Endothelial cell (in vitro differentiated cells): Measurements from ENCODE around the gene GGA2. TPM values are rescaled to one million over a fixed set of nuclear protein-coding genes. Genes with fewer than 3 reads are reported as not detected.
"Not testable (repeated sequence)": the region's sequence is repeated elsewhere in the genome, so short reads cannot be mapped to it uniquely, and the experiment has no call there.

ENCODE experiments used
- DNase-seq: peaks from one replicate; pipeline ENCODE4 v3.0.0; 2021; ENCODE audit warnings: low spot score
- H3K27ac Mint-ChIP-seq: one replicate; pipeline ENCODE4 v1.8.0; 2021; ENCODE audit warnings: mixed read lengths, inconsistent platforms; ENCODE audit not compliant: unreplicated experiment
- H3K27me3 Mint-ChIP-seq: one replicate; pipeline ENCODE4 v1.8.0; 2021; ENCODE audit warnings: mild to moderate bottlenecking, moderate library complexity, mixed read lengths, inconsistent platforms; ENCODE audit not compliant: unreplicated experiment
- H3K36me3 Mint-ChIP-seq: one replicate; pipeline ENCODE4 v1.8.0; 2021; ENCODE audit warnings: mild to moderate bottlenecking, low read depth, mixed read lengths, inconsistent platforms; ENCODE audit not compliant: unreplicated experiment
- H3K4me1 Mint-ChIP-seq: one replicate; pipeline ENCODE4 v1.8.0; 2021; ENCODE audit warnings: mild to moderate bottlenecking, mixed read lengths, inconsistent platforms; ENCODE audit not compliant: unreplicated experiment
- H3K4me3 Mint-ChIP-seq: one replicate; pipeline ENCODE4 v1.8.0; 2021; ENCODE audit warnings: mild to moderate bottlenecking, mixed read lengths, inconsistent platforms; ENCODE audit not compliant: unreplicated experiment
- H3K9me3 Mint-ChIP-seq: one replicate; pipeline ENCODE4 v1.8.0; 2021; ENCODE audit warnings: mixed read lengths, inconsistent platforms; ENCODE audit not compliant: unreplicated experiment
- CTCF ChIP-seq: fragments of 200-600 bp; sonication (generic); IDR thresholded peaks from one replicate; pipeline ENCODE4 v1.5.0; 2021; ENCODE audit warnings: antibody characterized with exemption; ENCODE audit not compliant: unreplicated experiment
- total RNA-seq: library from RNA; stranded (reverse); fragmentation: NEBNext Ultra II Directional; extraction: Animal tissue kit (Norgen Biotek cat#: 25700); gene quantifications from one replicate; pipeline ENCODE4 v1.2.1, GENCODE V29; 2021; ENCODE audit not compliant: unreplicated experiment

GGA2 gene
- total RNA-seq, 1 donor from 2014 or later: 65.1 TPM

DNA sequence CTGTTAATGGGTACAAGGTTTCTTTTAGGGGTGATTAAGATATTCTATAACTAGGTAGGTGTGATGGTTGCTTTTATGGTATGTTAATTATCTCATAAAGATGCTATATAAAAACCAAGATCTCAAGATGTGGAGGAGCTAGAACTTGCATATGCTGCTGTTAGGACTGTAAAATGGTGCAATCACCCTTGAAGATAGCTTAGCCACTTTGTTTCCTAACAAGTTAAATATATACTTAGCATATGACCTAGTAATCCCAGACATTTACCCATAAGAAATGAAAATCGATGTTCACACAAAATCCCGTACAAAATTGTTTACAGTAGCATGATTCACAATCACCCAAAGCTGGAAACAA lies 25.1 kb downstream of the GGA2 start:
- no peak for DNase-seq
- TF ChIP-seq CTCF: no peak
- no peaks in the 10 kb centered on the region for H3K9me3 Mint-ChIP-seq
- no peaks in the 10 kb centered on the region for H3K4me1 Mint-ChIP-seq
- H3K4me3 Mint-ChIP-seq: no peak overlapping the region
- peaks cover 36% of the 10 kb centered on the region for H3K36me3 Mint-ChIP-seq
- no peak overlapping the region for H3K27ac Mint-ChIP-seq
- H3K27me3 Mint-ChIP-seq: peaks cover 5% of the 10 kb centered on the region

- Mint-ChIP-seq H3K4me3 (no peak overlapping the region), H3K27me3 (peaks cover 5% of the 10 kb centered on the region), H3K4me1 (no peaks in the 10 kb centered on the region), H3K27ac (no peak overlapping the region), H3K36me3 (peaks cover 37% of the 10 kb centered on the region), H3K9me3 (no peaks in the 10 kb centered on the region)
- no peak for DNase-seq
- no peak for TF ChIP-seq CTCF
Observed at GRCh38 chr16:23484510-23485256, 25.6 kb downstream of the GGA2 start.

GRCh38 chr16:23483492-23483891 lies 26.8 kb downstream of the GGA2 start:
- peaks cover 12% of the 10 kb centered on the region for H3K27me3 Mint-ChIP-seq
- not testable (repeated sequence) for H3K27ac Mint-ChIP-seq, H3K4me1 Mint-ChIP-seq, H3K9me3 Mint-ChIP-seq, DNase-seq
- H3K36me3 Mint-ChIP-seq: peaks cover 49% of the 10 kb centered on the region
- peak overlapping the region; percentile 39 for H3K4me3 Mint-ChIP-seq

DNA sequence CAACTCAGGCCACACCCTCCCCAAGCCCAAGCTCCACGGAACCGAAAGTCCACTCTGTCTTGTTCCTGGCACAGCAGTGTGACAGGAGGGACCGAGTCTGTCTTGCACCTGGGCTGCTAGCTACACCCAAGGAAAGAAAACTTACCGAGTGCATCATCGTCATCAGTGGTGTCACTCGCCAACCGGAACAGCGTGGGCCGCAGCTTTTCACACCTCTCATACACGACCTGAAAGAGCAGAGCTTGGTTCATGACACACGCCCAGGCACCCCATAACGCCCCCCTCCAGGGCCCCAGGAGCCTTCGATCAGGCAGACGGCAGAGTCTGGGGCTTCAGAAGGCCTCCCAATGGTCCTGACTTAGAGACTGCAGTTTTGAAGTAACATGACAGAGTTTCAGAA lies 27.5 kb downstream of the GGA2 start:
- no peaks in the 10 kb centered on the region for H3K9me3 Mint-ChIP-seq
- peaks cover 12% of the 10 kb centered on the region for H3K27me3 Mint-ChIP-seq
- H3K36me3 Mint-ChIP-seq: peaks cover 52% of the 10 kb centered on the region
- H3K4me3 Mint-ChIP-seq: no peak overlapping the region
- no peaks in the 10 kb centered on the region for H3K4me1 Mint-ChIP-seq
- TF ChIP-seq CTCF: no peak
- DNase-seq: no peak
- H3K27ac Mint-ChIP-seq: no peak overlapping the region

- Mint-ChIP-seq H3K36me3 (peaks cover 41% of the 10 kb centered on the region), H3K9me3 (no peaks in the 10 kb centered on the region), H3K27me3 (peaks cover 9% of the 10 kb centered on the region), H3K27ac (no peak overlapping the region), H3K4me3 (peak overlapping the region; percentile 42), H3K4me1 (no peaks in the 10 kb centered on the region)
- no peak for TF ChIP-seq CTCF
- DNase-seq: no peak
Observed at GRCh38 chr16:23480257-23480656, 30.0 kb downstream of the GGA2 start.
